Neural cell (in vitro differentiated cells): Measurements from ENCODE around the gene IL21. TPM values are rescaled to one million over a fixed set of nuclear protein-coding genes. Genes with fewer than 3 reads are reported as not detected.

Experiments used
- H2AFZ ChIP-seq: fragments of 200-600, 300-800 bp; sonication (generic), shearing (Covaris generic); 2 replicates; pipeline ENCODE4 v1.6.0; 2014; ENCODE audit warnings: low read depth, mild to moderate bottlenecking, antibody characterized with exemption, low read length, moderate library complexity
- H3F3A ChIP-seq: fragments of 200-600 bp; shearing (Covaris generic); 2 replicates; pipeline ENCODE4 v1.6.1; 2016; ENCODE audit warnings: mild to moderate bottlenecking, moderate library complexity, mixed read lengths, antibody characterized with exemption, low read length; ENCODE audit not compliant: insufficient read depth, poor library complexity, severe bottlenecking
- H3K27ac ChIP-seq: fragments of 200-600, 300-800 bp; sonication (generic), shearing (Covaris generic); 2 replicates; pipeline ENCODE4 v1.5.1; 2014; ENCODE audit warnings: mild to moderate bottlenecking, low read length, moderate library complexity
- H3K27me3 ChIP-seq: fragments of 300-800, 200-600 bp; sonication (generic), shearing (Covaris generic); 2 replicates; pipeline ENCODE4 v1.6.0; 2014; ENCODE audit warnings: mild to moderate bottlenecking, low read depth, low read length, moderate library complexity; ENCODE audit not compliant: insufficient read depth
- H3K36me3 ChIP-seq: fragments of 300-800, 200-600 bp; sonication (generic), shearing (Covaris generic); 2 replicates; pipeline ENCODE4 v1.5.1; 2014; ENCODE audit warnings: mild to moderate bottlenecking, antibody characterized with exemption, low read length, moderate library complexity; ENCODE audit not compliant: insufficient read depth
- H3K4me2 ChIP-seq: fragments of 300-800, 200-600 bp; sonication (generic), shearing (Covaris generic); 2 replicates; pipeline ENCODE4 v1.6.0; 2014; ENCODE audit warnings: mild to moderate bottlenecking, low read length
- H3K4me3 ChIP-seq: fragments of 300-800, 200-600 bp; sonication (generic), shearing (Covaris generic); 2 replicates; pipeline ENCODE4 v1.5.1; 2014; ENCODE audit warnings: mild to moderate bottlenecking, low read length, moderate library complexity
- H3K79me2 ChIP-seq: fragments of 200-600 bp; shearing (Covaris generic); replicated peaks from 2 replicates; pipeline ENCODE4 v1.6.0; 2014; ENCODE audit warnings: mild to moderate bottlenecking, low read length, moderate library complexity; ENCODE audit not compliant: insufficient read depth
- H3K9ac ChIP-seq: fragments of 300-800, 200-600 bp; sonication (generic), shearing (Covaris generic); 2 replicates; pipeline ENCODE4 v1.6.1; 2016; ENCODE audit warnings: mild to moderate bottlenecking, low read length, mixed read lengths
- H3K9me2 ChIP-seq: fragments of 200-600 bp; shearing (Covaris generic); 2 replicates; pipeline ENCODE4 v1.6.1; 2016; ENCODE audit warnings: mild to moderate bottlenecking, low read length, mixed read lengths; ENCODE audit not compliant: insufficient read depth
- H3K9me3 ChIP-seq: fragments of 200-600, 300-800 bp; sonication (generic), shearing (Covaris generic); 2 replicates; pipeline ENCODE4 v1.6.1; 2016; ENCODE audit warnings: mild to moderate bottlenecking, mixed run types, low read length, moderate library complexity, mixed read lengths
- H4K20me1 ChIP-seq: fragments of 200-600 bp; shearing (Covaris generic); 2 replicates; pipeline ENCODE4 v1.6.1; 2016; ENCODE audit warnings: mild to moderate bottlenecking, mixed run types; ENCODE audit not compliant: insufficient read depth
- CTCF ChIP-seq: fragments of 450-650 bp; IDR thresholded peaks from 2 replicates; pipeline ENCODE4 v1.5.1; 2014; ENCODE audit warnings: antibody characterized with exemption, mild to moderate bottlenecking, moderate library complexity; ENCODE audit not compliant: poor library complexity, severe bottlenecking
- EP300 ChIP-seq: fragments of 450-650 bp; conservative IDR thresholded peaks from 2 replicates; pipeline ENCODE4 v1.6.1; 2014; ENCODE audit warnings: antibody characterized with exemption, mild to moderate bottlenecking, moderate library complexity; ENCODE audit not compliant: poor library complexity, severe bottlenecking
- EZH2 ChIP-seq: fragments of 200-600, 300-800 bp; shearing (Covaris generic), sonication (generic); IDR thresholded peaks from 2 replicates; pipeline ENCODE4 v1.6.1; 2014; ENCODE audit warnings: antibody characterized with exemption, low read length, borderline replicate concordance, mild to moderate bottlenecking; ENCODE audit not compliant: insufficient read depth, poor library complexity, severe bottlenecking
- MXI1 ChIP-seq: fragments of 450-650 bp; conservative IDR thresholded peaks from 2 replicates; pipeline ENCODE4 v1.6.1; 2014; ENCODE audit warnings: antibody characterized with exemption, mild to moderate bottlenecking; ENCODE audit not compliant: poor library complexity, severe bottlenecking
- POLR2AphosphoS5 ChIP-seq: IDR thresholded peaks from 2 replicates; pipeline ENCODE4 v1.6.1; 2012
- RAD21 ChIP-seq: fragments of 450-650 bp; conservative IDR thresholded peaks from 2 replicates; pipeline ENCODE4 v1.6.1; 2014; ENCODE audit warnings: antibody characterized with exemption, mild to moderate bottlenecking, moderate library complexity
- REST ChIP-seq: IDR thresholded peaks from 2 replicates; pipeline ENCODE4 v1.6.1; 2012; ENCODE audit warnings: borderline replicate concordance
- SMC3 ChIP-seq: fragments of 450-650 bp; conservative IDR thresholded peaks from 2 replicates; pipeline ENCODE4 v1.6.1; 2014; ENCODE audit warnings: antibody characterized with exemption, mild to moderate bottlenecking, moderate library complexity; ENCODE audit not compliant: poor library complexity
- TAF1 ChIP-seq: IDR thresholded peaks from 2 replicates; pipeline ENCODE4 v1.6.1; 2012; ENCODE audit warnings: low read depth
- polyA plus RNA-seq: library from polyadenylated mRNA; depleted of rRNA; stranded (reverse); fragments of >200 nt; gene quantifications from 2 replicates; pipeline ENCODE4 v1.2.3, GENCODE V29; 2014

The IL21 gene
- polyA plus RNA-seq, 1 donor from 2014 or later: not detected

GRCh38 chr4:122591196-122591595, 29.7 kb downstream of the IL21 start:
- no peak for TF ChIP-seq TAF1
- no peak for TF ChIP-seq CTCF
- TF ChIP-seq REST: no peak
- TF ChIP-seq EP300: no peak
- no peak for TF ChIP-seq POLR2AphosphoS5
- no peaks in the 10 kb centered on the region for H3K9me2 ChIP-seq
- no peak overlapping the region for H3K4me3 ChIP-seq
- no peak overlapping the region for H3K9ac ChIP-seq
- no peaks in the 10 kb centered on the region for H3K9me3 ChIP-seq
- H3K27me3 ChIP-seq: no peaks in the 10 kb centered on the region
- H3K4me2 ChIP-seq: no peak overlapping the region
- H3F3A ChIP-seq: no peaks in the 10 kb centered on the region
- H2AFZ ChIP-seq: no peak overlapping the region
- H4K20me1 ChIP-seq: no peaks in the 10 kb centered on the region
- no peaks in the 10 kb centered on the region for H3K79me2 ChIP-seq
- H3K36me3 ChIP-seq: no peaks in the 10 kb centered on the region
- no peak overlapping the region for H3K27ac ChIP-seq

- Histone ChIP-seq H3K36me3 (no peaks in the 10 kb centered on the region), H3K27me3 (no peaks in the 10 kb centered on the region), H3K4me2 (no peak overlapping the region), H2AFZ (no peak overlapping the region), H3K4me3 (no peak overlapping the region), H3K9me3 (no peaks in the 10 kb centered on the region), H3K27ac (no peak overlapping the region), H4K20me1 (no peaks in the 10 kb centered on the region), H3K9ac (no peak overlapping the region), H3K9me2 (no peaks in the 10 kb centered on the region), H3F3A (no peaks in the 10 kb centered on the region), H3K79me2 (no peaks in the 10 kb centered on the region)
- TF ChIP-seq EZH2 (no peak), TAF1 (no peak), EP300 (no peak), SMC3 (no peak)
Measured at GRCh38 chr4:122588453-122589238, 32.2 kb downstream of the IL21 start.

GRCh38 chr4:122584519-122584918, 36.3 kb downstream of the IL21 start:
- H4K20me1 ChIP-seq: no peaks in the 10 kb centered on the region
- no peaks in the 10 kb centered on the region for H3K9me2 ChIP-seq
- H3K4me2 ChIP-seq: no peak overlapping the region
- H3K36me3 ChIP-seq: no peaks in the 10 kb centered on the region
- no peaks in the 10 kb centered on the region for H3F3A ChIP-seq
- H3K9ac ChIP-seq: no peak overlapping the region
- H3K27ac ChIP-seq: no peak overlapping the region
- H3K27me3 ChIP-seq: no peaks in the 10 kb centered on the region
- H2AFZ ChIP-seq: no peak overlapping the region
- no peaks in the 10 kb centered on the region for H3K9me3 ChIP-seq
- H3K79me2 ChIP-seq: no peaks in the 10 kb centered on the region
- H3K4me3 ChIP-seq: no peak overlapping the region
- TF ChIP-seq TAF1: no peak
- TF ChIP-seq RAD21: no peak
- no peak for TF ChIP-seq EZH2
- no peak for TF ChIP-seq SMC3
- no peak for TF ChIP-seq REST
- TF ChIP-seq EP300: no peak
- TF ChIP-seq CTCF: no peak
- TF ChIP-seq MXI1: no peak
- TF ChIP-seq POLR2AphosphoS5: no peak
